ENCODE results near the gene PPP1R13L. TPM values are rescaled to one million over a fixed set of nuclear protein-coding genes. Genes with fewer than 3 reads are reported as not detected.

PPP1R13L gene
- total and polyA plus RNA-seq, 4 donors, result 0.51 to 7.7 (median 4.9) TPM

GRCh38 chr19:45357445-45357783, 47.5 kb downstream of the PPP1R13L start:
- H3K9me3 ChIP-seq (ENCODE audit: control insufficient read depth in 4 of 4, low read length in 3 of 4), result no peaks in the 10 kb centered on the region
- no peak for DNase-seq (ENCODE audit: low spot score)
- H3K9ac ChIP-seq (ENCODE audit: low read depth in 1 of 2, low read length in 2 of 2), result no peak overlapping the region
- no peaks in the 10 kb centered on the region for H3K27me3 ChIP-seq (ENCODE audit: control insufficient read depth in 4 of 4, insufficient read depth in 4 of 4, low read length in 3 of 4)
- 94% methylated on average over 11 of the region's 11 CpGs for WGBS
- no peaks in the 10 kb centered on the region for H3K4me1 ChIP-seq (ENCODE audit: control insufficient read depth in 4 of 4, insufficient read depth in 4 of 4, low read length in 3 of 4)
- H3K36me3 ChIP-seq (ENCODE audit: control insufficient read depth in 4 of 4, insufficient read depth in 3 of 4, low read depth in 1 of 4, low read length in 3 of 4), result peaks cover 0 to 40% (median 5%) of the 10 kb centered on the region in 4 donors
- no peak overlapping the region for H3K4me3 ChIP-seq (ENCODE audit: low read depth in 1 of 3, low read length in 3 of 3)
- no peak for TF ChIP-seq REST (IDR thresholded peaks at IDR 0.05)
- no peak for TF ChIP-seq SP1 (IDR thresholded peaks at IDR 0.05)
- TF ChIP-seq RXRA (IDR thresholded peaks at IDR 0.05), result no peak
- TF ChIP-seq FOXA2 (IDR thresholded peaks at IDR 0.05), result no peak
- TF ChIP-seq TAF1 (conservative IDR thresholded peaks at IDR 0.05), result no peak
- TF ChIP-seq JUND (IDR thresholded peaks at IDR 0.05), result no peak
- no peak for TF ChIP-seq EGR1 (IDR thresholded peaks at IDR 0.05; ENCODE audit: low read depth in 2 of 2)
- no peak for TF ChIP-seq HNF4G (IDR thresholded peaks at IDR 0.05)
- no peak for TF ChIP-seq FOXA1 (IDR thresholded peaks at IDR 0.05)
- TF ChIP-seq ATF3 (IDR thresholded peaks at IDR 0.05), result no peak
- TF ChIP-seq RAD21 (IDR thresholded peaks at IDR 0.05), result no peak
- TF ChIP-seq CTCF (IDR thresholded peaks at IDR 0.05; ENCODE audit: low read depth, low read length, missing input control), result no peak
- TF ChIP-seq NR2F2 (IDR thresholded peaks at IDR 0.05), result no peak
- no peak for TF ChIP-seq ZBTB33 (IDR thresholded peaks at IDR 0.05)
- TF ChIP-seq GABPA (IDR thresholded peaks at IDR 0.05 in 1 of 2, conservative IDR thresholded peaks at IDR 0.05 in 1 of 2), result no peak
- no peak for TF ChIP-seq MAX (IDR thresholded peaks at IDR 0.05)
- TF ChIP-seq YY1 (IDR thresholded peaks at IDR 0.05), result no peak
- no peak for TF ChIP-seq HNF4A (conservative IDR thresholded peaks at IDR 0.05)
- H3K27ac ChIP-seq (ENCODE audit: low read depth in 1 of 2, low read length in 2 of 2), result no peak overlapping the region
